Endothelial cell of umbilical vein (primary cell): ENCODE measurements around the gene FAM83E. TPM values are rescaled to one million over a fixed set of nuclear protein-coding genes. Genes with fewer than 3 reads are reported as not detected.

Experiments
- BruUV-seq: library from RNA; stranded (reverse); fragments of 400-500 nt; replicated peaks from 2 replicates; lab custom pipeline; 2021; lab: Mats Ljungman, UMichigan
- CTCF ChIA-PET: fragments of 300-600, 350-600 bp; sonication (Branson Sonifier 250); formaldehyde crosslinking; loops from one replicate; lab custom pipeline; 2021; ENCODE audit warnings: antibody characterized with exemption, inconsistent platforms; lab: Charles Lee
- POLR2A ChIA-PET: fragments of 300-600, 350-600 bp; sonication (Branson Sonifier 250); formaldehyde crosslinking; loops from one replicate; lab custom pipeline; 2021; ENCODE audit warnings: antibody characterized with exemption, inconsistent platforms; lab: Charles Lee
- DNase-seq: peaks from one replicate; pipeline ENCODE4 v3.0.0-alpha.2; 2011; ENCODE audit warnings: low read depth, low spot score
- FAIRE-seq: peaks from 2 replicates; lab custom pipeline; 2011; peaks lifted over from hg19 to GRCh38; lab: Jason Lieb, UNC
- H2AFZ ChIP-seq: 2 replicates; pipeline ENCODE4 v1.6.0; 2012; ENCODE audit warnings: low read depth, low read length, control low read depth, inconsistent platforms
- H3K27ac ChIP-seq: 2 replicates; pipeline ENCODE4 v1.5.1; 2011; ENCODE audit warnings: low read depth, mild to moderate bottlenecking, control low read depth, low read length, moderate library complexity; ENCODE audit not compliant: insufficient read depth
- H3K27me3 ChIP-seq, 2 experiments: 2 replicates each; pipeline versions ENCODE4 v1.6.0 to v1.6.1; 2011; ENCODE audit warnings: low read length in 2 of 2, mixed read lengths in 1 of 2; ENCODE audit not compliant: control insufficient read depth in 2 of 2, insufficient read depth in 2 of 2
- H3K36me3 ChIP-seq, 2 experiments: 2 replicates in 1 of 2; 3 replicates in 1 of 2; pipeline ENCODE4 v1.5.1; 2011; ENCODE audit warnings: low read length in 2 of 2, mild to moderate bottlenecking in 1 of 2, moderate library complexity in 1 of 2; ENCODE audit not compliant: control insufficient read depth in 2 of 2, insufficient read depth in 2 of 2; ENCODE audit errors: extremely low read depth in 1 of 2
- H3K4me1 ChIP-seq: 3 replicates; pipeline ENCODE4 v1.5.1; 2011; ENCODE audit warnings: mild to moderate bottlenecking, low read length; ENCODE audit not compliant: control insufficient read depth, insufficient read depth; ENCODE audit errors: extremely low read depth
- H3K4me2 ChIP-seq: 2 replicates; pipeline ENCODE4 v1.6.1; 2011; ENCODE audit warnings: low read length, control low read depth, mixed read lengths; ENCODE audit not compliant: insufficient read depth
- H3K4me3 ChIP-seq, 3 experiments: fragments of 200-600 bp in 1 of 3; sonication (generic), shearing (Covaris generic) in 1 of 3; replicated peaks in 1 of 3; 2 replicates each; pipeline ENCODE4 v1.5.1; 2011 to 2016; ENCODE audit warnings: control low read depth in 3 of 3, low read length in 3 of 3, mild to moderate bottlenecking in 2 of 3, inconsistent platforms in 1 of 3, low read depth in 1 of 3, moderate library complexity in 1 of 3; ENCODE audit not compliant: insufficient read depth in 1 of 3
- H3K79me2 ChIP-seq: 2 replicates; pipeline ENCODE4 v1.6.0; 2012; ENCODE audit warnings: low read length, inconsistent platforms; ENCODE audit not compliant: control insufficient read depth, insufficient read depth
- H3K9ac ChIP-seq: replicated peaks from 2 replicates; pipeline ENCODE3; 2011; ENCODE audit warnings: low read length, control low read depth; ENCODE audit not compliant: insufficient read depth; ENCODE audit errors: extremely low read depth
- H3K9me1 ChIP-seq: replicated peaks from 3 replicates; pipeline ENCODE4 v1.6.0; 2011; ENCODE audit warnings: mild to moderate bottlenecking, low read length; ENCODE audit not compliant: control insufficient read depth, insufficient read depth; ENCODE audit errors: extremely low read depth
- H3K9me3 ChIP-seq: replicated peaks from 2 replicates; pipeline ENCODE4 v1.5.1; 2012; ENCODE audit warnings: low read length, inconsistent platforms; ENCODE audit not compliant: control insufficient read depth, insufficient read depth
- H4K20me1 ChIP-seq: replicated peaks from 2 replicates; pipeline ENCODE3; 2011; ENCODE audit warnings: mild to moderate bottlenecking, low read length; ENCODE audit not compliant: control insufficient read depth, insufficient read depth; ENCODE audit errors: extremely low read depth
- EZH2 ChIP-seq: IDR thresholded peaks from 2 replicates; pipeline ENCODE4 v1.6.1; 2012; ENCODE audit warnings: borderline replicate concordance, low read depth, mild to moderate bottlenecking, moderate library complexity, low read length, inconsistent platforms; ENCODE audit not compliant: severe bottlenecking
- FOS ChIP-seq: IDR thresholded peaks from 2 replicates; pipeline ENCODE4 v1.6.1; 2011; ENCODE audit warnings: mild to moderate bottlenecking, low read length, moderate library complexity, borderline replicate concordance; ENCODE audit not compliant: insufficient read depth
- GATA2 ChIP-seq: IDR thresholded peaks from 2 replicates; pipeline ENCODE4 v1.7.0; 2011; ENCODE audit warnings: low read depth, mild to moderate bottlenecking, moderate library complexity, mixed read lengths, low read length; ENCODE audit not compliant: insufficient read length, insufficient read depth
- dilution Hi-C: fragments of 300-500 bp; cut with MboI; formaldehyde crosslinking; loops from one replicate; pipeline ENCODE4 v1.15.0; 2019; ENCODE audit warnings: low sequenced_read_pairs; ENCODE audit not compliant: extremely low pct_ligation_motif_present
- intact Hi-C: fragments of 100-400 bp; cut with micrococcal nuclease; formaldehyde crosslinking; loops from one replicate; pipeline ENCODE4 v1.10.0; 2022
- polyA plus RNA-seq, 4 experiments: library from polyadenylated mRNA; depleted of rRNA in 3 of 4; stranded (reverse) in 3 of 4; unstranded in 1 of 4; fragments of >200 nt; gene quantifications; 2 replicates each; pipeline versions ENCODE4 v1.2.1 to v1.2.3, GENCODE V29; 2011 to 2012; ENCODE audit warnings: missing spikeins in 1 of 4
- total RNA-seq: library from RNA; stranded (reverse); gene quantifications from 2 replicates; pipeline ENCODE4 v1.2.3, GENCODE V29; 2021
- TF ChIP-seq, protein P1 (sequence below), 2 donors: IDR thresholded peaks; 1 replicate in 1 of 2; 2 replicates in 1 of 2; pipeline ENCODE4 v1.5.1; 2011; ENCODE audit warnings: low read length in 2 of 2, mild to moderate bottlenecking in 2 of 2, moderate library complexity in 2 of 2, control low read depth in 1 of 2, inconsistent platforms in 1 of 2, low read depth in 1 of 2; ENCODE audit not compliant: insufficient read depth in 1 of 2; ENCODE audit errors: extremely low read depth in 1 of 2

The FAM83E gene
- total and polyA plus RNA-seq, 2 donors (not counting 3 experiments of a cell fraction or from before 2014, with no cell fraction given) = 0.04 to 1.7 TPM

DNA sequence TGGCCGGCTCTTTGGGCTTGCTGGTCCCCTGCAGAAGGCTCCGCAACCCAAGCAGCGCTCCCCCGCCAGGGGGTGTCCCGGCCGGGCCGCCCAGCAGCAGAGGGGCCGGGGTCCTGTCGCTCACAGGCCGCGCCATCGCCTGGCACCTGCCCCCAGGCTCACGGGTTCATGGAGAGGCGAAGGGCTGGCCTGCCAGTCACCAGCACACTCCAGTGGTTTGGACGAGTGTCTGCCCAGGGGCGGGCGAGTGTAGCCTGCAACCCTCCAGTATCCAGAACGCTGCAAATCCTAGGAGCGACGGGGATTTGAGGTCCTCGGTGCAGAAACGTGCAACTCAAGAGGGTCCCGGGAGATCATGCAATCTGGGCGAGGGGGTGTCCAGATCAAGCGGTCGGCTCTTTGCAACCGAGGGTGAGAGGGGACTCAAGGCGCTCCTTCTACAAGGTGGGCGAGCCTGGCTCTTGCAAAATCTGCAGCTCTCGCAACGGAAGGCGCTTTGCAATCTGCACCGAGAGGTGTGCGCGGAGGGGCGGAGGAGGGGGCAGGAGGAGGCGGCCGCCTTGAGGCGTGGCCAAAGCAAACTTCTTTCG lies 22.1 kb upstream of the FAM83E start, which contains the start of gene DBP:
Gene DBP, minus strand, starts transcription at position 521 of the 590 bp plus-strand sequence. Its CDS starts 385 bp downstream, at position 136.
- H3K27me3 ChIP-seq = peaks cover 3 to 13% of the 10 kb centered on the region in 2 experiments
- H3K79me2 ChIP-seq = no peaks in the 10 kb centered on the region
- peak within 1 kb of the TSS in 2 of 3 experiments; percentile 30 to 34 for H3K4me3 ChIP-seq
- dilution Hi-C loops (no loop called here), intact Hi-C loops (loop anchor here (1.0 to 10.0 kb wide), 3 partner anchors 18 to 358 kb away; partner anchors contain the start of genes GYS1, RPL18, RUVBL2 and SPHK2)
- no peak for FAIRE-seq
- peak within 1 kb of the TSS; percentile 76 for H2AFZ ChIP-seq
- H3K9me1 ChIP-seq = no peaks in the 10 kb centered on the region
- H3K4me2 ChIP-seq = peak within 1 kb of the TSS; percentile 49
- TF ChIP-seq GATA2 (no peak), FOS (no peak), EZH2 (peak; percentile 43)
- TF ChIP-seq, protein P1, sequence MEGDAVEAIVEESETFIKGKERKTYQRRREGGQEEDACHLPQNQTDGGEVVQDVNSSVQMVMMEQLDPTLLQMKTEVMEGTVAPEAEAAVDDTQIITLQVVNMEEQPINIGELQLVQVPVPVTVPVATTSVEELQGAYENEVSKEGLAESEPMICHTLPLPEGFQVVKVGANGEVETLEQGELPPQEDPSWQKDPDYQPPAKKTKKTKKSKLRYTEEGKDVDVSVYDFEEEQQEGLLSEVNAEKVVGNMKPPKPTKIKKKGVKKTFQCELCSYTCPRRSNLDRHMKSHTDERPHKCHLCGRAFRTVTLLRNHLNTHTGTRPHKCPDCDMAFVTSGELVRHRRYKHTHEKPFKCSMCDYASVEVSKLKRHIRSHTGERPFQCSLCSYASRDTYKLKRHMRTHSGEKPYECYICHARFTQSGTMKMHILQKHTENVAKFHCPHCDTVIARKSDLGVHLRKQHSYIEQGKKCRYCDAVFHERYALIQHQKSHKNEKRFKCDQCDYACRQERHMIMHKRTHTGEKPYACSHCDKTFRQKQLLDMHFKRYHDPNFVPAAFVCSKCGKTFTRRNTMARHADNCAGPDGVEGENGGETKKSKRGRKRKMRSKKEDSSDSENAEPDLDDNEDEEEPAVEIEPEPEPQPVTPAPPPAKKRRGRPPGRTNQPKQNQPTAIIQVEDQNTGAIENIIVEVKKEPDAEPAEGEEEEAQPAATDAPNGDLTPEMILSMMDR (IDR thresholded peaks at IDR 0.05; ENCODE audit: extremely low read depth in 1 of 2, insufficient read depth in 1 of 2, low read depth in 1 of 2, low read length in 2 of 2) = peak; percentile 3 to 9
- H3K9ac ChIP-seq = peak within 1 kb of the TSS; percentile 45
- H4K20me1 ChIP-seq = no peaks in the 10 kb centered on the region
- no peak for DNase-seq
- no peaks in the 10 kb centered on the region for H3K9me3 ChIP-seq
- H3K4me1 ChIP-seq = peaks cover 26% of the 10 kb centered on the region
- H3K36me3 ChIP-seq = no peaks in the 10 kb centered on the region
- ChIA-PET POLR2A (no interaction called here), CTCF (no interaction called here)
- BruUV-seq = no TSS peak
- H3K27ac ChIP-seq = no peak within 1 kb of the TSS
